NCI-H1417 treated with DMSO at 0.1 percent for 48 hours (cell line): Measurements from ENCODE around the gene BBS5.
"Not testable (repeated sequence)": the region's sequence is repeated elsewhere in the genome, so short reads cannot be mapped to it uniquely, and the experiment has no call there.

ENCODE experiments used
- DNase-seq: peaks from one replicate; lab custom pipeline; 2025; lab: John Stamatoyannopoulos, UW

Gene BBS5

DNA sequence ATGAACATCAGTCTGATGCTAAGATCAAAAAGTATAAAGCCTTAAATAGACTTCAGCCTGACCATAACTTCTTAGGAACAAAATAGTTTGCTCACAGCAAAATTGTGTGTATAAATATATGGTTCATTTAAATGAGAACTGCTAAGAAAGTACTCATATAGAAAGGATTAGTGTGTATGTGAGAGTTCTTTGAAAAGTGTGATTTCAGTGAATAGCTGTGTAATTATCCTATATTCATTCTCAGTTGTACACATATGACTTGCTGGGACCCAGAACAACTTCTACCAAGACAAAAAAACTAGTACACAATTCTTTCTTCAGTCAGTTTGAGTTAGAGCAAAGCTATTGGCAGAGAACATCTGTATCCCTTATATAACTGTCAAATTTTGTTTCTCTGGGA, 7.2 kb downstream of the BBS5 start:
- DNase-seq: no peak

DNA sequence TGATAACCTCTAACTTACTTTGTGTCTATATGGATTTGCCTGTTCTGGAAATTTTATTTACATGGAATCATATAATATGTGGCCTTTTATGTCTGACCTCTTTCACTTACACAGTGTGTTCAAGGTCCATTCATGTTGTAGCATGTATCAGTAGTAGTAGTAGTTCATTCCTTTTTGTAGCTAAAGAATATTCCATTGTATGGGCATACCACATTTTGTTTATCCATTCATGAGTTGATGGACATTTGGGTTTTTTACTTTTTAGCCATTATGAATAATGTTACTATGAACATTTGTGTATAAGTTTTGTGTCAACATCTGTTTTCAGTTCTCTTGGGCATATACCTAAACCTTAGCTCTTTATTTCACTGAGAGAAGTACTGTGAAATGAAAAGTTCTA, 11.5 kb downstream of the BBS5 start:
- no peak for DNase-seq

DNA sequence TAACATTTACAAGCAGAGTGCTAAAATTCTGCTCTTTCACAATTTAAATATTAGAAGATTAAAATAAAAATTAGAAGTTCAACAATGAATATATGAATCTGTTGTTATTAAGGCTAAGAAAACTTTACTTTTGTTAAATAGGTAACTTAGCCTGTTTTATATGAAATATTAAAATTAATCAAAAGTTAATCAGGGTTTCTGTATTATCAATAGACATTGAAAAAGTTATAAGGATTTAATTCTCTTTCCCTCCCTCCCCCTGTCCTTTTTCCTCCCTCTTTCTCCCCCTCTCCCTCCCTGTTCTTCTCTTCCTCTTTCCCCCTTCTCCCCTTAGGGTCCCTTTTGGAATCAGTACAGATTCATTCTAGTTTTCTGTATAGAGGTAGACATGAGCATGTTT, 12.1 kb downstream of the BBS5 start:
- DNase-seq: no peak

DNA sequence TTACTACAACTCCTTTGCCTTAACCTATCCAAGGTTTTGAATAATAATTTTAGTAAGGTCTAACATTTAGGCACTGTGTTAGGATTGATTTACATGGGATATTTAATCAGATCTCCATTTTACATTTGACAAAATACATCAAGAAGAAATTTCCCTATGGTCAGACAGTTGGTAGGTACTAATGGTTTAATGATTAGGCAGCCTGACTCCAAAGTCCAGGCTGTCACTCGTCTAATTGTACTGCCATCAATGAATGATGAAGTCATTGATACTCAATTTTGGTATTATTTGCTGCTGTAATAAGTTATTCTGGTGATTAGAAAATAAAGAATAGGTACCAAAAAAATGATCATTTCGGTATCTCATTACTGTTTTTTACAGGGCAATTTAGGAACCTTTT, 14.1 kb downstream of the BBS5 start:
- no peak for DNase-seq

DNA sequence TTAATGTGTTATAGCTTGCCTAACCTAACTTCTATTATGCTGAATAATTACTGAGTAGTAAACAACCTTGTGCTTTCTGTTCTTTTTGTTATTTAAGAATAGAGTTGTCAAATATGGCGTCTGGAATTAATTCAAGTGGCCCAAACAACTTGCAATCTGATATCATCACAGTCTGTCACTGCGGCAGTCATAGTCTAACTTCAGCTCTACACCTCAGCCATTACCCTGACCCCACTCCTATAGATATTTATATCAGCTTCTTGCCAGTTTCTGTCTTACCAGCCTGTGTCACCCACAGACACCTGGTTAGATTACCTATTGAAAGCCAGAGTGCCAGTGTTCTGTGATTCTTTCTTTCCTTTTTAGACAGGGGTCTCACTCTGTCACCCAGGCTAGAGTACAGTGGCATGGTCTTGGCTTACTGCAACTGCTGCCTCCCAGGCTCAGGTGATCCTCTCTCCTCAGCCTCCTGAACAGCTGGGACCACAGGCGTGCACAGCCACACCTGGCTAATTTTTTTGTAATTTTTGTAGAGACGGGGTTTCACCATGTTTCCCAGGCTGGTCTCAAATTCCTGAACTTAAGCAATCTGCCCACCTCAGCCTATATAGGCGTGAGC, 16.1 kb downstream of the BBS5 start:
- no peak for DNase-seq

DNA sequence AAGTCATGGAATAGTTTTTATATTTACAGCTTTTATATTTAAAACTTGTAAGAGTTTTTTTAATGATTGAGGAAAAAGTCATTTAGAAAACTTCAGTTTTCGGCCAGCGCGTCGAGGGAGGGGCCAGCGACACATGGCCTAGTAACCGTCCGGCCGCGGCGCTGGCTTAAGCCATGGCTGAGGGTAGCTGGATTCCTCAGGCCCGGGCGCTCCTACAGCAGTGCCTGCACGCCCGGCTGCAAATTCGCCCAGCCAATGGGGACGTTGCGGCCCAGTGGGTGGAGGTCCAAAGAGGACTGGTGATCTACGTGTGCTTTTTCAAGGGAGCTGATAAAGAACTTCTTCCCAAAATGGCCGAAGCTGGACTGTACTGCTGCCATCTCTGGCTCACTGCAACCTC, 25.4 kb downstream of the BBS5 start:
- no peak for DNase-seq

DNA sequence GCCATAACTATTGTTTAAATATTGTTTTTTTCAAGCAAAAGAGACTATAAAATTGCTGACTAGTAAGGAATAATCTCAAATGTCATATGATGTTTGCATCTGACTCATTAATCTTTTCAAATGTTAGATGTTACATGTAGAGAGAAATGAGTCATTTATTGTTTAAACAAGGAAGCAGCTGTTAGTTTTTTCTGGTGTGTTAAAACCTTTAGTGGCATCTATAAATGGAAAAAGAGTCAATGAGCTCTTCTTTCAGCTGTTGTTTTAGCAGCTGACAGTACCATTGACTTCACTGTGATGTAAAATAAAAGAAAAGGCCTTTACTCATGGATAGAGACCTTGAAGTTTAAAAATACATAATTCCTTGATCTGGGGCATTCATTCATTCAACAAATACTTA, 28.4 kb downstream of the BBS5 start:
- DNase-seq: no peak

DNA sequence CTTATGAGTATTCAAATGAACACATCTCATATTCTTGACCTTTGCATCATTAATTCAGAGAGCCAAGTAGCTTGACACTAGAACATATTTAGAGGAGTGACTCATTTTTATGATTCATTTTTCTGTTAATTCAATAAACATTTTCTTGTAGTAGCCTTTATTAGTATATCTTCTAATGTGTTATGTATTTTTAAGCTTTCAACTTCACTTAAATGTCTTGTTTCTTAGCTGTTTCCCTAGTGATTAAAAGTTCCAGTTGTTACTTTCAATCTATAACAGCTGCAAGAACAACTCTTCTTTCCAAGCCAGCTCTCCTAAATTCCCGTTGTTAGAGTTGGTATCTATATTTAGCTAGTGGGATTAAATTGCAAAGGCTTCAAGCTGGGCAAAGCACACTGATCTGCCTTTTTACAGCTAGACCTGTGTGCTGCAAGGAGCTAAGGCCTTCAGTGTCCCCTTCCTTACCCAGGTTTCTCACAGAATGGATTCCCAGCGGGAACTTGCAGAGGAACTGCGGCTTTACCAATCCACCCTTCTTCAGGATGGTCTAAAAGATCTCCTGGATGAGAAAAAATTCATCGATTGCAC, 30.1 kb downstream of the BBS5 start, which contains the start of gene KLHL41:
KLHL41 (plus strand) TSS at position 405 of the 588 bp plus-strand sequence; CDS start at position 482, 77 bp downstream.
- no peak for DNase-seq

DNA sequence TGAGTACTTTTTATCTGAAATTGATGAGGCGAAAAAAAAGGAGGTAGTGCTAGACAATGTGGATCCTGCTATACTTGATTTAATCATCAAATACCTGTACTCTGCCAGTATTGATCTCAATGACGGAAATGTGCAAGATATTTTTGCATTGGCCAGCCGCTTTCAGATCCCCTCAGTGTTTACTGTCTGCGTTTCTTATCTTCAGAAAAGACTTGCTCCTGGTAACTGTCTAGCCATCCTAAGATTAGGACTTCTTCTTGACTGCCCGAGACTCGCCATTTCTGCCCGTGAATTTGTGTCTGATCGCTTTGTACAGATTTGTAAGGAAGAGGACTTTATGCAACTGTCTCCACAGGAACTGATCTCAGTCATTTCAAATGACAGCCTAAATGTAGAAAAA, 30.7 kb downstream of the BBS5 start:
- no peak for DNase-seq

DNA sequence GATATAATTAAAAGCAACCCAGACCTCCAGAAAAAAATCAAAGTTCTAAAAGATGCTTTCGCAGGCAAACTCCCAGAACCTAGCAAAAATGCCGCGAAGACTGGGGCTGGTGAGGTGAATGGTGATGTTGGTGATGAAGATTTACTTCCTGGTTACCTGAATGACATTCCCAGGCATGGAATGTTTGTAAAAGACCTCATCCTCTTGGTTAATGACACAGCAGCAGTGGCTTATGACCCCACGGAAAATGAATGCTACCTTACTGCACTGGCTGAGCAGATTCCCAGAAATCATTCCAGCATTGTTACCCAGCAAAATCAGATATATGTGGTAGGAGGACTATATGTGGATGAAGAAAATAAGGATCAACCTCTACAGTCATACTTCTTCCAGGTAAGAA, 31.2 kb downstream of the BBS5 start:
- DNase-seq: no peak

DNA sequence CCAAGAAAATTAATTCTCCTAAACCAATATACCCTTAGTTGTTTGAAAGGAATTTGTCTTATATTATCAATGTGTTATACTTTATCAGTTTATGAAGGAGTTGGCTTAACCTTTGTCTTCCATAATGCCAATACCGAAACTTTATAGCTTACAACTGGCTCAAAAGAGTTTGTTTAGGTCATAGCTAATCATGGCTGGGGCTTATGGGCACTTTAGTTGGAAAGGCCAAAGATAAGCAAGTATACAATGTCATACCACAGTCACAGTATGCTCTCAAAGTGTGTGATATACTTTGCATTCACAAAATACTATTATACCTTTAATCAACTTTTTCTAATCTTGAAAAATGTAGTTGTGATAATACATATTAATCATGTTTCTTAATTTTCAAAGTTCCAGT, 32.5 kb downstream of the BBS5 start:
- no peak for DNase-seq

DNA sequence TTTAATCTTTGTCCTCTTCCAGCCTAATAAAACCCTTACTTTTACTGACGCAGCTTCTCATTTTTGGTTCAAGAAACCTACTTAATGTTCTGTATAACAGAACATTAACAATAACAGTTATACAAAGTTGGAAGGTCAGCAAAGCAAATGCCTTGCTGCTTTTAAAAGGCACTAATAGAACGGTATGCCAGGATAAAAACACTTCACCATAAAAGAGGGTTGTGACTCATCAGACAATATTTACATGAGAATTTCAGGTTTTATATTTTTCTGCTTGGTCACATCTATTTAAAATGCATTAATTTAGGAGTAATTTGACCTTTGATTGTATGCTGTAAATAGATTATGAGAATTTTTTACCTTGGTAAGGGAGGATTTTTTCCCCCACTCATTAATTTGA, 33.2 kb downstream of the BBS5 start:
- DNase-seq: no peak

DNA sequence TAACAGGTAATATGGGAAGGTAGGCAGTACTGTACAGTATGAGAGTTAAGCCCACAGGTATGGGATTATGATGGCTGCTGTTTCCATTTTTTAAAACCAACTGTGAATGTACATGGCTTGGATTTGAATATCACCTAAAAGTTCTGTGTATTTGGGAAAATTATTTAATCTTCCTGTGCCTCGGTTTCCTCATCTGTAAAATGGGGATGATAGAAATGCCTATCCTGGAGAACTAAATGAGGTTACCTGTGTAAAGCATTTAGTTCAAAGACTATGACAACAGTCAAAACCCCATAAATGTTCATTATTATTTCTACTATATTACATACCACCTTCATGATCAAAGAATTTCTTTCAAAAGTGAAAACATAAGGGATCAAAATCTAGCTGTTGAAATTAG, 33.8 kb downstream of the BBS5 start:
- DNase-seq: no peak

DNA sequence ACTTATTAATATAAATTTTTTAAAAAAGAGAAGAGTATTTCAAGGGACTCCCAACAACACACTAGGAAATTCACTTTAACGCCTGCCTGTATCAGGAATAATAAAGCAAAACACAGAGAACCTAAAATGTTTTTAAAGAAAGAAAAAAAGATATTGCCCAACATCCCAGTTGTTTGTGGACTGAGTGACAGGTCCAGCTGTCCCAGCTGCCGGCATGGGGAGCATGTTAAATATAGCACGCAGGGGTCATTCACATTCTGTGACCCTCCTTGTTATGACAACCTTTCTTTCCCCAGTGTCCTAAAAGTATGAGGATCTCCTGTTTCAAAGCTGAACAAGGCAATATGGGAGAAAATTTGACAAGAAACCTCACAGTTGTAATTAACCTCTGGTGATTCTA, 34.6 kb downstream of the BBS5 start:
- DNase-seq: no peak

DNA sequence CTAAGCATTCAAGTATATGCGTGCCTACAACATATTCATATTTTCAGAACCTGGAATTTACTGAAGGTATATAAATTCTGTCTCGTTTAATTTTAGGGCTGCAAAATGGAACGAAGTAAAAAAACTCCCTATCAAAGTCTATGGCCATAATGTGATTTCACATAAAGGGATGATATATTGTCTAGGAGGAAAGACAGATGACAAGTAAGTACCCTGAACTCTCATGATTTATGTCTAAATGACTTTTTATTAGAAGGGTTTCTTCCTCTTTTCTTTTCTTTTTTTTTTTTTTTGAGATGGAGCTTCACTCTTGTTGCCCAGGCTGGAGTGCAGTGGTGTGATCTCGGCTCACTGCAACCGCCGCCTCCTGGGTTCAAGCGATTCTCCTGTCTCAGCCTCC, 35.5 kb downstream of the BBS5 start:
- DNase-seq: not testable (repeated sequence)

DNA sequence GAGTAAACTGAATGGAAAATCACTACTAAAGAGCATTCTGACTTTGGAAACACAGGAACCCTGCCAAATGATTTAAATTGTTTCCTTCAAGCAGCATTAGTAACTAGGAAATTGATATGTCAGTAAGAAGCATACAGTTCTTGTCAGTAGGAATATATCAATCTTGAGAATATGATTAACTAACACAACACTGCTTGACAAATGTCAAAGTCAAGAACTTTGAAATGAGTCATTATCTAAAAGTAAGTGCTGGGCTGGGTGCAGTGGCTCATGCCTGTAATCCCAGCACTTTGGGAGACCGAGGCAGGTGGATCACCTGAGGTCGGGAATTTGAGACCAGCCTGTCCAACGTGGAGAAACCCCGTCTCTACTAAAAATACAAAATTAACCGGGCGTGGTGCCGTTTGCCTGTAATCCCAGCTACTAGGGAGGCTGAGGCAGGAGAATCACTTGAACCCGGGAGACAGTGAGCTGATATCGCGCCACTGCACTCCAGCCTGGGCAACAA, 37.2 kb downstream of the BBS5 start:
- not testable (repeated sequence) for DNase-seq

DNA sequence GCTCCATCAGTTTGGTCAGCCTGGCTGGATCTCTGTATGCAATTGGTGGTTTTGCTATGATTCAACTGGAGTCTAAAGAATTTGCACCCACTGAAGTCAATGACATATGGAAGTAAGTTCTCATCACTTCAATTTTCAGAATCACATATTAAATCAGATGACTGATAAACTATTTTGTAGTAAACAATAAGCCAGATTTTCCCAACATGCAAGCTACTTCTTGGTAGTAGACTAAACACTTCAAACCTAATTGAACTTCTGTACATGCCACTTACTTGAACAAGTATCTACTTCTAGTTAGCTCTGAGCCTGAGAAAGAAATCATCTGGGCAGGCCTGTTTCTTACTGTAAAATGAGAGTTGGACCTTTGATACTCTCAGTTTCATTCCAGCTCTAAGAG, 41.6 kb downstream of the BBS5 start:
- DNase-seq: no peak

DNA sequence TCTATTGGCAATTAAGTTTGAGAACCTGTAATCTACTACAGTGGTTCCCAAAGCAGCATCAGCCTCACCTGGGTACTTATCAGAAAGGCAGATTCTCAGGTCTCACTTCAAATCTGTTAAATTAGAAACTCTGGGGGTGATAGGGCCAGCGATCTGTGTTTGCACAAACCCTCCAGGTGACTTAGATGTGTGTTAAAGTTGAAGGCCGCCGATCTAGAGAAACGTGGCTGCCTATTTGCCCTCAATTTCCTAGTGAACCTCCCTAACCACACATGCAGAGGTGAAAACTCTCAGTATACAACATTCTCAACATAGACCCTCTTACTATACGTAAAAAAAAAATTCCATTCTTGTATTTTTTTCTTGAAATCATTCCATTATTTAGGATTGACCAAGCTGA, 44.4 kb downstream of the BBS5 start:
- no peak for DNase-seq

DNA sequence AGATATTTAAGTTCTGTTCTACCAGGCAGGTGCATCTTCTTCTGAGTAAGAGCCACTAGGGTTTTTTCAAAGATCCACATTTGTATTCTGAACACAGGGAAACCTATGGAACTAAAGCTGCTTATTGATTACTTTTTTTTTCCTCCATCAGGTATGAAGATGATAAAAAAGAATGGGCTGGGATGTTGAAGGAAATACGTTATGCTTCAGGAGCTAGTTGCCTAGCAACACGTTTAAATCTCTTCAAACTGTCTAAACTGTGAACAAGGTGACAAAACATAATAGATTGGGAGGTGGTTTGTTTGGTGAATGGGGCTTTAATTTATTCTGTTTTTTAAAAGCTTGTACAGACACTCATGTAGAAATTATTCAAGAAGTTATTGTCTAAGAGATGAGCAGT, 46.1 kb downstream of the BBS5 start:
- DNase-seq: no peak

DNA sequence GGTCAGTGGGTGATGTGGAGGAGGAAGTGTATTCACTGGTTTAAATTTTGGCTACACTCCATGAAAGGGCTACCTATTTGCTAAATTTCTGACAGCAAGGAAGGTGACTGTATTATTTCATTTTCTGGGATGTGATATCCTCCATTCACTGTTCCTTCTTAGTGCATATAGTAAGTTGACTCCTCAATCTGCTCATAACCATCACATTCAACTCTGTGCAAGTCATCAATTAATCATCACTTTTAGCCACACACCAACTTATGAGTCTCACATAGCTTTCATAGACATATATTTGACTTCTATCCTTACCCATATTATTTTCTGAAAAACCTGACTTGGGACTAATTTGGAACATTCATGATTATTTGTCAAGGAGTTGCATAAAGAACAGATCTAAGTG, 47.2 kb downstream of the BBS5 start:
- no peak for DNase-seq

DNA sequence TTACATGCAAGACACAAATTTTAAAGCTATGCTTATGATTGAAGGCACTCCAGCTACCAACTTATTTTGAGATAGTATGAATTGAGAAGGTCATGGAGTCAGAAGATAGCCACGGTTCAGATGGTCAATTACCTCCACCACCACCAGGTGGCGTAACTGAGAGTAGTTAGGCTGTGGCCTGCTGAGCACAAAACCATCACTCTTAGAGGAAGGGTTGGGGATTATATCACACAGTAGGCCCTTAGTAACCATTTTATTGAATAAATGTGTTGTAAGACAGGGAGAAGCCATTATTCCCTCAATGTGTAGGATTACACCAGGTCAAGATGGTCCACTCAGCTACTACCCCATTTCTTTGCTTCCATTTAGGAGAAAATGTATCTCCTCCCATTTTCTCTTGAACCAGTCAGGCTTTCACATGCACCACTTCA, 49.0 kb downstream of the BBS5 start:
- no peak for DNase-seq

DNA sequence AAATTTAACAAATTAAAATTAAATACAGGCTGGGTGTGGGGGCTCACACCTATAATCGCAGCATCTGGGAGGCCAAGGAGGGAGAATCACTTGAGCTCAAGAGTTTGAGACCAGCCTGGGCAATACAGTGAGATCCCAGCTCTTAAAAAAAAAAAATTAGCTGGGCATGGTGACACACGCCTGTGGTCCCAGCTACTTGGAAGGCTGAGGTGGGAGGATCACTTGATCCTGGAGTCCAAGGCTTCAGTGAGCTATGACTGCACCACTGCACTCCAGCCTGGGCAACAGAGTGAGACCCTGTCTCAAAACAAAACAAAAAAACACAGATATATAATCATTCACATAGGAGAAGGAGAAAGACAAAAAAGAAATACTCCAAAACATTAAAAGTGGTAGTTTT, 60.2 kb downstream of the BBS5 start:
- DNase-seq: not testable (repeated sequence)

DNA sequence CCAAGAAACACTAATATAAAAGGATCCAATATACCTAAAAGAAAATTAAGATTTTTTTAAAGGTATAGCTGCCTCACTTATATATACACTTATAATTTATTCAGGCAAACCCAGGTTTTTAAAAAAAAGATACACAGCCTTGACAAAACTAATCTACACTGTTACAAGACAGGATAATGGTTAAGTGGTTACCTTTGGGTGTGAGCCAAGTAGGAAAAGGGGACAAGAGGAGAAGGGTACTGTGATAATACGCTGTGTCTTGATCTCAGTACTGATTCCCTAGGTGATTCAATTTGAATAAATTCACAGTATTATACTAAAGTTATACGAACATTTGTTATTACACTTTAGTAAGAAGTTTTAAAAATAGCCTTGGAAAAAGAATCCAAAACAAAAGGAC, 60.9 kb downstream of the BBS5 start:
- DNase-seq: no peak

DNA sequence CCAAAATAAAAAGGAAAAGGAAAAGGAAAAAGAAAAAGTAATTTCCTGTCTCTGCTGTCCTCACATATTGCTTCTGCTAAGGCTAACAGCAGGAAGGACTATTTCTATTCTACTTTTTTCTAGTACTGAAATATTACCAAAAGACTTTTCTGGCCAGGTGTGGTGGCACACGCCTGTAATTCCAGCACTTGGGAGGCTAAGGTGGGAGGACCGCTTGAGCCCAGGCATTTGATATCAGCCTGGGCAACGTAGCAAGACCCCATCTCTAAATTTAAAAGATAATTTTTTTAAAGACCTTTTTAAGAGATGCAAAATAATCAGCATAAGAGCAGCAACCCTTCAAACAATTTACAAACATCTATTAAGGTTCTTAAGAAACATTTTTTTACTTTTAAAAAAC, 63.1 kb downstream of the BBS5 start:
- DNase-seq: no peak
